NCI-H2081 treated with DMSO at 0.1 percent for 48 hours (cell line): ENCODE measurements around the gene SNRK.
"Not testable (repeated sequence)": the region's sequence is repeated elsewhere in the genome, so short reads cannot be mapped to it uniquely, and the experiment has no call there.

Source experiments
- DNase-seq: peaks from one replicate; lab custom pipeline; 2025; lab: John Stamatoyannopoulos, UW

SNRK gene

GRCh38 chr3:43346978-43347749, 60.8 kb downstream of the SNRK start:
- DNase-seq: no peak

GRCh38 chr3:43347774-43348173, 61.4 kb downstream of the SNRK start:
- no peak for DNase-seq

- no peak for DNase-seq
Measured at GRCh38 chr3:43348350-43348749, 62.0 kb downstream of the SNRK start.

- DNase-seq: no peak
Measured at GRCh38 chr3:43348852-43349574, 62.7 kb downstream of the SNRK start.

GRCh38 chr3:43349716-43350115, 63.4 kb downstream of the SNRK start:
- no peak for DNase-seq

GRCh38 chr3:43353393-43353792, 67.1 kb downstream of the SNRK start:
- no peak for DNase-seq

- DNase-seq: no peak
Measured at GRCh38 chr3:43353923-43354670, 67.8 kb downstream of the SNRK start.

- not testable (repeated sequence) for DNase-seq
Measured at GRCh38 chr3:43356033-43356432, 69.7 kb downstream of the SNRK start.

GRCh38 chr3:43361077-43361476, 74.7 kb downstream of the SNRK start:
- no peak for DNase-seq

- no peak for DNase-seq
Measured at GRCh38 chr3:43362183-43362582, 75.8 kb downstream of the SNRK start.

GRCh38 chr3:43362961-43363360, 76.6 kb downstream of the SNRK start:
- no peak for DNase-seq

- DNase-seq: no peak
Measured at GRCh38 chr3:43363621-43364266, 77.4 kb downstream of the SNRK start.

- DNase-seq: no peak
Measured at GRCh38 chr3:43364494-43364893, 78.2 kb downstream of the SNRK start.

GRCh38 chr3:43364926-43365325, 78.6 kb downstream of the SNRK start:
- DNase-seq: no peak

GRCh38 chr3:43365601-43366305, 79.4 kb downstream of the SNRK start:
- no peak for DNase-seq

GRCh38 chr3:43366481-43366880, 80.1 kb downstream of the SNRK start:
- no peak for DNase-seq

- no peak for DNase-seq
Measured at GRCh38 chr3:43366885-43367284, 80.5 kb downstream of the SNRK start.

GRCh38 chr3:43369404-43370292, 83.3 kb downstream of the SNRK start:
- DNase-seq: no peak

GRCh38 chr3:43370293-43370980, 84.1 kb downstream of the SNRK start:
- DNase-seq: no peak

GRCh38 chr3:43371494-43371893, 85.2 kb downstream of the SNRK start:
- no peak for DNase-seq
